ENCODE results near the gene CCT2. TPM values are rescaled to one million over a fixed set of nuclear protein-coding genes. Genes with fewer than 3 reads are reported as not detected.

Gene CCT2
- total RNA-seq (2021; ENCODE audit: unreplicated experiment): 270 TPM
- 207 TPM for polyA plus RNA-seq (2012; ENCODE audit: insufficient read length)
- percentile 97 among the genes with signal in this experiment for Bru-seq, nascent RNA
- percentile 98 among the genes with signal in this experiment for BruChase-seq, experiment 1, labeled RNA remaining after a 2-hour chase
- BruChase-seq, experiment 2, labeled RNA remaining after a 6-hour chase: percentile 99 among the genes with signal in this experiment
- long read RNA-seq, transcript CCT2-201 (16 exons, 2,041 nt): major isoform, 331 of 401 reads
- long read RNA-seq, transcript CCT2-211 (2 exons, 567 nt): minor isoform, 6 of 401 reads
- long read RNA-seq, partial matches to known transcripts: 45 of 401 reads
- long read RNA-seq, other reads (novel, unspliced or antisense): 19 of 401 reads

GRCh38 chr12:69585189-69586062 is at the start of gene CCT2:
TSS of gene CCT2 (plus strand) at chr12:69585459. CDS start at chr12:69585522, 63 bp downstream.
- peak; percentile 65 for DNase-seq (ENCODE audit: low read depth, low spot score)
- Histone ChIP-seq H3K27ac (ENCODE audit: low read length) (peak within 1 kb of the TSS; percentile 83), H3K36me3 (ENCODE audit: control insufficient read depth, insufficient read depth, low read length) (peaks cover 39% of the 10 kb centered on the region), H3K4me1 (ENCODE audit: control insufficient read depth, insufficient read depth, low read length) (no peaks in the 10 kb centered on the region), H3K27me3 (ENCODE audit: control insufficient read depth, insufficient read depth, low read length) (no peaks in the 10 kb centered on the region), H3K4me3 (ENCODE audit: low read depth in 2 of 2, low read length in 2 of 2) (peak within 1 kb of the TSS; percentile 96 to 98), H3K9me3 (ENCODE audit: control insufficient read depth, insufficient read depth, low read depth, low read length) (no peaks in the 10 kb centered on the region)
- peak; percentile 99 for ATAC-seq
- in situ Hi-C loops (cut with HindIII; ENCODE audit: low pct_unique_long_range_greater_than_20kb, low sequenced_read_pairs): loop anchor here (25.0 kb wide), 1 partner anchor 98 kb away; no protein-coding TSS in a partner anchor
- POLR2A ChIA-PET: no interaction called here
- TF ChIP-seq CTCF (IDR thresholded peaks at IDR 0.05) (0 out of 2 replicates have a peak, but pooled peaks have one; percentile 18), SIN3A (IDR thresholded peaks at IDR 0.05; ENCODE audit: borderline replicate concordance, insufficient read depth, low read depth, low read length) (0 out of 2 replicates have a peak, but pooled peaks have one; percentile 73), TCF7L2 (IDR thresholded peaks at IDR 0.05; ENCODE audit: low read depth, low read length) (peak; percentile 97), POLR2AphosphoS5 (IDR thresholded peaks at IDR 0.05; ENCODE audit: low read depth, low read length) (peak; percentile 95)
- TF ChIP-seq, protein P1, sequence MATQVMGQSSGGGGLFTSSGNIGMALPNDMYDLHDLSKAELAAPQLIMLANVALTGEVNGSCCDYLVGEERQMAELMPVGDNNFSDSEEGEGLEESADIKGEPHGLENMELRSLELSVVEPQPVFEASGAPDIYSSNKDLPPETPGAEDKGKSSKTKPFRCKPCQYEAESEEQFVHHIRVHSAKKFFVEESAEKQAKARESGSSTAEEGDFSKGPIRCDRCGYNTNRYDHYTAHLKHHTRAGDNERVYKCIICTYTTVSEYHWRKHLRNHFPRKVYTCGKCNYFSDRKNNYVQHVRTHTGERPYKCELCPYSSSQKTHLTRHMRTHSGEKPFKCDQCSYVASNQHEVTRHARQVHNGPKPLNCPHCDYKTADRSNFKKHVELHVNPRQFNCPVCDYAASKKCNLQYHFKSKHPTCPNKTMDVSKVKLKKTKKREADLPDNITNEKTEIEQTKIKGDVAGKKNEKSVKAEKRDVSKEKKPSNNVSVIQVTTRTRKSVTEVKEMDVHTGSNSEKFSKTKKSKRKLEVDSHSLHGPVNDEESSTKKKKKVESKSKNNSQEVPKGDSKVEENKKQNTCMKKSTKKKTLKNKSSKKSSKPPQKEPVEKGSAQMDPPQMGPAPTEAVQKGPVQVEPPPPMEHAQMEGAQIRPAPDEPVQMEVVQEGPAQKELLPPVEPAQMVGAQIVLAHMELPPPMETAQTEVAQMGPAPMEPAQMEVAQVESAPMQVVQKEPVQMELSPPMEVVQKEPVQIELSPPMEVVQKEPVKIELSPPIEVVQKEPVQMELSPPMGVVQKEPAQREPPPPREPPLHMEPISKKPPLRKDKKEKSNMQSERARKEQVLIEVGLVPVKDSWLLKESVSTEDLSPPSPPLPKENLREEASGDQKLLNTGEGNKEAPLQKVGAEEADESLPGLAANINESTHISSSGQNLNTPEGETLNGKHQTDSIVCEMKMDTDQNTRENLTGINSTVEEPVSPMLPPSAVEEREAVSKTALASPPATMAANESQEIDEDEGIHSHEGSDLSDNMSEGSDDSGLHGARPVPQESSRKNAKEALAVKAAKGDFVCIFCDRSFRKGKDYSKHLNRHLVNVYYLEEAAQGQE (IDR thresholded peaks at IDR 0.05; ENCODE audit: insufficient read depth in 1 of 2, low read depth in 2 of 2, low read length in 1 of 2): no peak
- CTCF ChIA-PET: interaction anchor here (0.8 kb wide), 1 partner anchor 16 kb away, joined by 3 read pairs; no protein-coding TSS in a partner anchor
- no TSS peak for BruUV-seq (replicated peaks)
- intact Hi-C loops (cut with micrococcal nuclease; ENCODE audit: unreplicated experiment): no loop called here

DNA sequence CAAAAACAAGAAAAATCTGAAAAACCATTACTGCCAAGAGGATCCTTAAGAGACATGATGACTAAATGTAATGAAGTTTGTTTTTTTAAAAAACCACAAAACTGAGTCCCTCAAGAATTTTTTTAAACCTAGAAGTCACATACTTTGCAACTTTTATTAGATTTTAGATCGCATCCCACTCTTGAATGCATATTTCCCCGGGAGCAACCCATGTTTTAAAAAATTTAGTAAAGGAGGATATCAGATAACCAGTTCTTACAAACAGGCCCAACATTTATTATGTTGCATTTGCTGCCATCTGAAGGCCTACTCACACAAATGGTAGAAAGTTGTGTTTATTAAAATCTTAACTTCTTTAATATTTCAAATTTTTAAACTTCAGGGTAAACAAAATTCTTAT is 44.3 kb upstream of the CCT2 start:
- Histone ChIP-seq H3K36me3 (ENCODE audit: control insufficient read depth, insufficient read depth, low read length) (no peaks in the 10 kb centered on the region; the same call in 1 of the 2 replicates), H3K27ac (ENCODE audit: low read length) (no peak overlapping the region), H3K4me3 (ENCODE audit: low read depth in 2 of 2, low read length in 2 of 2) (no peak overlapping the region), H3K27me3 (ENCODE audit: control insufficient read depth, insufficient read depth, low read length) (no peaks in the 10 kb centered on the region), H3K4me1 (ENCODE audit: control insufficient read depth, insufficient read depth, low read length) (no peaks in the 10 kb centered on the region), H3K9me3 (ENCODE audit: control insufficient read depth, insufficient read depth, low read depth, low read length) (no peaks in the 10 kb centered on the region; the same call in 1 of the 2 replicates)
- ChIA-PET CTCF (no interaction called here), POLR2A (no interaction called here)
- intact Hi-C loops (cut with micrococcal nuclease; ENCODE audit: unreplicated experiment): no loop called here
- TF ChIP-seq POLR2AphosphoS5 (IDR thresholded peaks at IDR 0.05; ENCODE audit: low read depth, low read length) (no peak), SIN3A (IDR thresholded peaks at IDR 0.05; ENCODE audit: borderline replicate concordance, insufficient read depth, low read depth, low read length) (no peak), CTCF (IDR thresholded peaks at IDR 0.05) (no peak), TCF7L2 (IDR thresholded peaks at IDR 0.05; ENCODE audit: low read depth, low read length) (no peak)
- TF ChIP-seq, protein P1 (IDR thresholded peaks at IDR 0.05; ENCODE audit: insufficient read depth in 1 of 2, low read depth in 2 of 2, low read length in 1 of 2): no peak
- ATAC-seq (no peak), DNase-seq (ENCODE audit: low read depth, low spot score) (no peak)
- no TSS peak for BruUV-seq (replicated peaks)
- in situ Hi-C loops (cut with HindIII; ENCODE audit: low pct_unique_long_range_greater_than_20kb, low sequenced_read_pairs): no loop called here
